HUDEP-2 (cell line): ENCODE results near the gene EPS8L2.
A peak's percentile ranks its signal among the peaks of the same experiment; 100 is the strongest.
"Not testable (repeated sequence)": the region's sequence is repeated elsewhere in the genome, so short reads cannot be mapped to it uniquely, and the experiment has no call there.

Experiments
- DNase-seq, 76 experiments: peaks; one replicate each; lab custom pipeline; 2025; ENCODE audit not compliant: unreplicated experiment in 76 of 76; lab: John Stamatoyannopoulos, UW

Gene EPS8L2

GRCh38 chr11:723120-723883 lies 17.3 kb downstream of the EPS8L2 start:
- peak in 23 of 76 experiments; percentile 7 to 55 (median 23) for DNase-seq

GRCh38 chr11:724049-724777 lies 18.2 kb downstream of the EPS8L2 start:
- peak in 8 of 76 experiments; percentile 16 to 51 (median 35) for DNase-seq

- DNase-seq = no peak
Observed at GRCh38 chr11:724778-725386, 18.9 kb downstream of the EPS8L2 start.

GRCh38 chr11:725624-726202 lies 19.7 kb downstream of the EPS8L2 start:
- no peak for DNase-seq

GRCh38 chr11:726278-727220 lies 20.5 kb downstream of the EPS8L2 start:
- peak in 13 of 76 experiments; percentile 19 to 62 (median 32) for DNase-seq

GRCh38 chr11:727281-727701 lies 21.3 kb downstream of the EPS8L2 start:
- DNase-seq = no peak

GRCh38 chr11:727859-728748 lies 22.1 kb downstream of the EPS8L2 start:
- peak in 66 of 76 experiments; percentile 8 to 86 (median 61) for DNase-seq

GRCh38 chr11:728901-729491 lies 23.0 kb downstream of the EPS8L2 start:
- DNase-seq = no peak

- DNase-seq = no peak
Observed at GRCh38 chr11:729492-730074, 23.6 kb downstream of the EPS8L2 start.

GRCh38 chr11:733072-733471 lies 27.0 kb downstream of the EPS8L2 start:
- DNase-seq = no peak

GRCh38 chr11:734541-734940 lies 28.5 kb downstream of the EPS8L2 start:
- DNase-seq = not testable (repeated sequence)

- DNase-seq = no peak
Observed at GRCh38 chr11:737366-737765, 31.3 kb downstream of the EPS8L2 start.

- DNase-seq = not testable (repeated sequence)
Observed at GRCh38 chr11:737899-738298, 31.9 kb downstream of the EPS8L2 start.

- no peak for DNase-seq
Observed at GRCh38 chr11:742156-742546, 36.1 kb downstream of the EPS8L2 start.

- DNase-seq = no peak
Observed at GRCh38 chr11:742571-743201, 36.7 kb downstream of the EPS8L2 start.

- no peak for DNase-seq
Observed at GRCh38 chr11:745428-745827, 39.4 kb downstream of the EPS8L2 start.

GRCh38 chr11:746289-747157 lies 40.5 kb downstream of the EPS8L2 start:
- peak in 4 of 76 experiments; percentile 20 to 46 (median 34) for DNase-seq
